ENCODE measurements around the gene PTPN4.

Gene PTPN4

GRCh38 chr2:119914266-119914665 lies 154.5 kb downstream of the PTPN4 start:
- no peak overlapping the region for H3K4me3 ChIP-seq (replicated peaks; ENCODE audit: insufficient read depth, low read length)
- TF ChIP-seq SPI1 (IDR thresholded peaks at IDR 0.05; ENCODE audit: borderline replicate concordance, low read depth), result no peak
- no peak for TF ChIP-seq REST (IDR thresholded peaks at IDR 0.05; ENCODE audit: insufficient replicate concordance, low read depth)
- TF ChIP-seq GABPA (IDR thresholded peaks at IDR 0.05; ENCODE audit: low read depth), result no peak
- TF ChIP-seq, protein P1, sequence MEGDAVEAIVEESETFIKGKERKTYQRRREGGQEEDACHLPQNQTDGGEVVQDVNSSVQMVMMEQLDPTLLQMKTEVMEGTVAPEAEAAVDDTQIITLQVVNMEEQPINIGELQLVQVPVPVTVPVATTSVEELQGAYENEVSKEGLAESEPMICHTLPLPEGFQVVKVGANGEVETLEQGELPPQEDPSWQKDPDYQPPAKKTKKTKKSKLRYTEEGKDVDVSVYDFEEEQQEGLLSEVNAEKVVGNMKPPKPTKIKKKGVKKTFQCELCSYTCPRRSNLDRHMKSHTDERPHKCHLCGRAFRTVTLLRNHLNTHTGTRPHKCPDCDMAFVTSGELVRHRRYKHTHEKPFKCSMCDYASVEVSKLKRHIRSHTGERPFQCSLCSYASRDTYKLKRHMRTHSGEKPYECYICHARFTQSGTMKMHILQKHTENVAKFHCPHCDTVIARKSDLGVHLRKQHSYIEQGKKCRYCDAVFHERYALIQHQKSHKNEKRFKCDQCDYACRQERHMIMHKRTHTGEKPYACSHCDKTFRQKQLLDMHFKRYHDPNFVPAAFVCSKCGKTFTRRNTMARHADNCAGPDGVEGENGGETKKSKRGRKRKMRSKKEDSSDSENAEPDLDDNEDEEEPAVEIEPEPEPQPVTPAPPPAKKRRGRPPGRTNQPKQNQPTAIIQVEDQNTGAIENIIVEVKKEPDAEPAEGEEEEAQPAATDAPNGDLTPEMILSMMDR (IDR thresholded peaks at IDR 0.05; ENCODE audit: insufficient read depth, low read length), result no peak
- TF ChIP-seq POLR2AphosphoS5 (IDR thresholded peaks at IDR 0.05; ENCODE audit: low read depth), result no peak
- no peak for DNase-seq (ENCODE audit: low read depth in 1 of 2, low spot score in 1 of 2)

DNA sequence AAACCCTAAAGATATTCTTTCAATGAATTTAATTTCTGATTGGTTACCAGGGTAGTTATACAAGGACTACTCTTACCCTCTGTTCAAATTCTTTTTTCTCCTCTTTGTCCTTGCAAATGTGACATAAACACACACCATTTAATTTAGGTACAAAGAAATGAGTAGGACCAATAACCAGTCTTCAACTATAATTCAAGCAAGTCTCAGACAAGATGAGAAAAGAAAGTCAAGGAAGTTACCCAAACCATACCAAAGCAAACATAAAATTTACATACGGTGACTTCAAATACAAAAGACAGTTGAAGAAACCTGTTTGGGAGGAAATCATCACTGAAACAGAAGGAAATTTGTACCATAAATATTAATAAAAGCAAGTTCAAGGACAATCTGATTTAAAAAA lies 162.1 kb downstream of the PTPN4 start:
- TF ChIP-seq POLR2AphosphoS5 (IDR thresholded peaks at IDR 0.05; ENCODE audit: low read depth) (no peak), REST (IDR thresholded peaks at IDR 0.05; ENCODE audit: insufficient replicate concordance, low read depth) (no peak)
- no peak overlapping the region for H3K4me3 ChIP-seq (replicated peaks; ENCODE audit: insufficient read depth, low read length)

More at GRCh38 chr2:119914266-119914665, 154.5 kb downstream of the PTPN4 start:
- H3K27ac ChIP-seq (replicated peaks), result no peak overlapping the region
- no peaks in the 10 kb centered on the region for H3K27me3 ChIP-seq (ENCODE audit: insufficient read depth, poor library complexity, severe bottlenecking)

DNA sequence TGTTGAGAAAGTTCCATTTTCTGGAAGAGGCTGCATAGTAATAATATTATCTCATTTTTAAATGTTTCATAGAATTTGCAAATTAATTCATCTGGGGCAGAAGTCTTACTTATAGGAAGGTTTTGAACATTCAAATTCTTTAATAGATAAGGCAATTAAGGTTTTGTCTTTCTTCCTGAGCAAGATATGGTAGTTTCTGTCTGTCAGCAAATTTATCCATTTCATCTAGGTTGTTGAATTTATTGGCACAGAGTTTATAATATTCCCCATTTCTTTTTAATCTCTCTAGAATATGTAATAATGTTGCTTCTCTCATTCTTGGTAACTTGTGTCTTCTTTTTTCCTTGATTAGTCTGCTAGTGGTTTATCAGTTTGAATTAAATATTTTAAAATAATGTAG lies 163.0 kb downstream of the PTPN4 start:
- Histone ChIP-seq H3K27ac (replicated peaks) (no peak overlapping the region), H3K27me3 (ENCODE audit: insufficient read depth, poor library complexity, severe bottlenecking) (no peaks in the 10 kb centered on the region), H3K4me3 (replicated peaks; ENCODE audit: insufficient read depth, low read length) (no peak overlapping the region)
- TF ChIP-seq POLR2AphosphoS5 (IDR thresholded peaks at IDR 0.05; ENCODE audit: low read depth) (no peak), GABPA (IDR thresholded peaks at IDR 0.05; ENCODE audit: low read depth) (no peak)
- DNase-seq (ENCODE audit: low read depth in 1 of 2, low spot score in 1 of 2), result no peak

More for the DNA sequence above, 162.1 kb downstream of the PTPN4 start:
- Histone ChIP-seq H3K27me3 (ENCODE audit: insufficient read depth, poor library complexity, severe bottlenecking) (no peaks in the 10 kb centered on the region), H3K27ac (replicated peaks) (no peak overlapping the region)
- no peak for DNase-seq (ENCODE audit: low read depth in 1 of 2, low spot score in 1 of 2)

DNA sequence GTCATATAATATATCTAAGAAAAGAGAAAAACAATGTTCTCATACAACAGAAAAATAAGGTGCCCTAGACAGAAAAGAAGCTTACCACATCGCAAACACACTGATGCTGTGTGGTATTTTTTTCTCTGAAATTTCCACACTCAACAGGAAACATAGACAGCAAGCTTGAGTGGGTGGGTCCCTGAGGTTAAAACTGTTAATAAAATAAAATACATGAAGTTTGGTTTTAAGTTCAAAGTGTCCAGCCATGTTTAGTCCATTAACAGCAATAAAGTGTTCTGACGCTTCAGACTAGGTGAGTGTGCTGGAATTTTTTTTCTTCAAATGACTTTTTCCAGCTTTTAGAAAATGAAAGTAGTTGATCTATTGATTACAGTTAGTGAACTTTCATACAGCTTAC lies 169.8 kb downstream of the PTPN4 start:
- H3K4me3 ChIP-seq (replicated peaks; ENCODE audit: insufficient read depth, low read length), result no peak overlapping the region
- no peak for TF ChIP-seq SPI1 (IDR thresholded peaks at IDR 0.05; ENCODE audit: borderline replicate concordance, low read depth)
- TF ChIP-seq POLR2AphosphoS5 (IDR thresholded peaks at IDR 0.05; ENCODE audit: low read depth), result no peak
- TF ChIP-seq, protein P1 (IDR thresholded peaks at IDR 0.05; ENCODE audit: insufficient read depth, low read length), result no peak
- no peak for TF ChIP-seq REST (IDR thresholded peaks at IDR 0.05; ENCODE audit: insufficient replicate concordance, low read depth)
- no peak for TF ChIP-seq GABPA (IDR thresholded peaks at IDR 0.05; ENCODE audit: low read depth)
- no peak for DNase-seq (ENCODE audit: low read depth in 1 of 2, low spot score in 1 of 2)
- H3K27ac ChIP-seq (replicated peaks), result no peak overlapping the region
- no peaks in the 10 kb centered on the region for H3K27me3 ChIP-seq (ENCODE audit: insufficient read depth, poor library complexity, severe bottlenecking)
